HK-2 (cell line): Measurements from ENCODE around the gene CCL27.
A peak's percentile ranks its signal among the peaks of the same experiment; 100 is the strongest.

ENCODE experiments used
- DNase-seq: peaks from one replicate; pipeline ENCODE4 v3.0.0-alpha.2; 2018; ENCODE audit not compliant: unreplicated experiment

CCL27 gene

GRCh38 chr9:34662526-34663302, at the start of gene CCL27:
TSS of gene CCL27 (minus strand) at chr9:34662657. CDS start at chr9:34662633, 24 bp downstream.
- DNase-seq: no peak

GRCh38 chr9:34712140-34712539, 49.7 kb upstream of the CCL27 start:
- no peak for DNase-seq

GRCh38 chr9:34710023-34710422, 47.6 kb upstream of the CCL27 start, which contains the start of gene CCL21:
TSS of gene CCL21 (minus strand) at chr9:34710136. CDS start at chr9:34710066, 70 bp downstream.
- no peak for DNase-seq

- DNase-seq: no peak
These were observed 46.9 kb upstream of the CCL27 start for GRCh38 chr9:34709196-34709978.

- DNase-seq: no peak
These were observed 44.7 kb upstream of the CCL27 start for GRCh38 chr9:34707130-34707529.

GRCh38 chr9:34701769-34702736, 39.6 kb upstream of the CCL27 start:
- DNase-seq: peak; percentile 67

- DNase-seq: peak; percentile 69
These were observed 38.7 kb upstream of the CCL27 start for GRCh38 chr9:34701023-34701768.

GRCh38 chr9:34694811-34695210, 32.4 kb upstream of the CCL27 start:
- DNase-seq: no peak

GRCh38 chr9:34693560-34693959, 31.1 kb upstream of the CCL27 start:
- DNase-seq: no peak

- DNase-seq: no peak
These were observed 29.5 kb upstream of the CCL27 start for GRCh38 chr9:34691936-34692315.

GRCh38 chr9:34690983-34691935, 28.8 kb upstream of the CCL27 start, which contains the start of gene CCL19:
TSS of gene CCL19 (minus strand) at chr9:34691276. CDS start at chr9:34691139, 137 bp downstream.
- no peak for DNase-seq

GRCh38 chr9:34689512-34689911, 27.1 kb upstream of the CCL27 start:
- DNase-seq: no peak

GRCh38 chr9:34689116-34689470, 26.6 kb upstream of the CCL27 start:
- no peak for DNase-seq

GRCh38 chr9:34688329-34689115, 26.1 kb upstream of the CCL27 start:
- DNase-seq: no peak

- DNase-seq: no peak
These were observed 25.0 kb upstream of the CCL27 start for GRCh38 chr9:34687276-34688030.

GRCh38 chr9:34686732-34687131, 24.3 kb upstream of the CCL27 start:
- no peak for DNase-seq

GRCh38 chr9:34686231-34686630, 23.8 kb upstream of the CCL27 start:
- DNase-seq: no peak

- no peak for DNase-seq
These were observed 23.1 kb upstream of the CCL27 start for GRCh38 chr9:34685591-34685990.
